GM08714 (cell line): ENCODE measurements around the gene NPR3.
A peak's percentile ranks its signal among the peaks of the same experiment; 100 is the strongest.

Source experiments
- H3K4me3 ChIP-seq: fragments of 200-500 bp; sonication (Bioruptor generic); 2 replicates; pipeline ENCODE4 v1.5.1; 2014; ENCODE audit warnings: mild to moderate bottlenecking, low read length, inconsistent platforms
- ZNF274 ChIP-seq: IDR thresholded peaks from 2 replicates; pipeline ENCODE4 v1.6.1; 2012; ENCODE audit warnings: mild to moderate bottlenecking, low read depth, low read length

Gene NPR3, protein sequence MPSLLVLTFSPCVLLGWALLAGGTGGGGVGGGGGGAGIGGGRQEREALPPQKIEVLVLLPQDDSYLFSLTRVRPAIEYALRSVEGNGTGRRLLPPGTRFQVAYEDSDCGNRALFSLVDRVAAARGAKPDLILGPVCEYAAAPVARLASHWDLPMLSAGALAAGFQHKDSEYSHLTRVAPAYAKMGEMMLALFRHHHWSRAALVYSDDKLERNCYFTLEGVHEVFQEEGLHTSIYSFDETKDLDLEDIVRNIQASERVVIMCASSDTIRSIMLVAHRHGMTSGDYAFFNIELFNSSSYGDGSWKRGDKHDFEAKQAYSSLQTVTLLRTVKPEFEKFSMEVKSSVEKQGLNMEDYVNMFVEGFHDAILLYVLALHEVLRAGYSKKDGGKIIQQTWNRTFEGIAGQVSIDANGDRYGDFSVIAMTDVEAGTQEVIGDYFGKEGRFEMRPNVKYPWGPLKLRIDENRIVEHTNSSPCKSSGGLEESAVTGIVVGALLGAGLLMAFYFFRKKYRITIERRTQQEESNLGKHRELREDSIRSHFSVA

DNA sequence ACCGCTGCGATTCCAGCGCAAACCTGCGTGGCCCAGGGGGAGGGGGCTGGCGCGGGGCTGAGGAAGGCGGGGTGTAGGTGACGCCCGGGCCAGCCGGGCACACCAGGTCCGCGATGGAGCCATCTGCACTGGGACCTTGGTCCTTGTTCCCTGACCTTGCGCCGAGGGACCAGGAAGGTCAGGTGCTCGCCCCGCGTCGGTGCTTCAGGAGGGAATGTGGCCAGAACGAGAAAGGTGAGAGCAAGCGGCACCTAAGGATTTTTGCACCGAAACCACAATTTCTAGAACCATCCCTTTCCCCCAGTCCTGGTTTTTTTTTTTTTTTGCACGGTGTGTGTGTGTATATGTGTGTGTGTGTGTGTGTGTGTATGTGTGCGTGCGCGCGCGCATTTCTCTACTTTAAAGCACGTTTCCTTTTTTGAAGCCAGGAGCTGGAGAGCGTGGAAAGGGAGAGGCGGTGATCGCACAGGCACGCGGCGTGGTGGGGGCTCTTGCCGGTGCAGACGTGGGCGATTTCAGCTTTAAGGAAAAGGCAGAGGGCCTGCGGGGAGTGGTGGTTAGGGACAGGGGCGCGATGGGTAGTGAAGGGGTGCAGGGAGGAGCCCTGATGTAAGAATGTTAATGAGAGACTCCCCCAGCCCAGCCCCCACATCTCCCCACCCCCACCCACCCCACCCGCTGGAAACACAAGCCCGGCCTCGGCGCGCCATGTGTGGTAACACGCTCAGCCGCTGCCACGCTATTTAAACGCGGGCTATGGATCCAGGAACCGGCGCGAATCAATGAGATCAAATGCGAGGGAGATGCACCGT is at the start of gene NPR3:
Gene NPR3 (plus strand): TSS at position 772 of the 812 bp plus-strand sequence. CDS start 456 bp downstream, outside the sequence.
- no peak for TF ChIP-seq ZNF274

DNA sequence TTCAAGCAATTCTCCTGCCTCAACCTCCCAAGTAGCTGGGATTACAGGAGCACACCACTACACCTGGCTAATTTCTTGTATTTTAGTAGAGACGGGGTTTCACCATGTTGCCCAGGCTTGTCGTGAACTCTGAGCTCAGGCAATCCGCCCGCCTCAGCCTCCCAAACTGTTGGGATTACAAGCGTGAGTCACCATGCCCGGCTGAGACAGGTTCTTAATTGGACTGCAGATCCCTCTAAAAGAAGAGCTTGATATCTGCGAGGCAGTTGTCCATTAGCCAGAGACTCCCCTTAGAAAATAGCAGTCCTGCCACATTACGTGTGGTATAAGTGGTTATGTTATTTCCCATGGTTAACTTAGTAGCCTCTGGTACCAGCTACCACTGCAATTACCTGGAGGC is 46.6 kb upstream of the NPR3 start:
- no peak overlapping the region for H3K4me3 ChIP-seq
- TF ChIP-seq ZNF274 = no peak

More for the DNA sequence above, at the start of gene NPR3:
- peak within 1 kb of the TSS; percentile 63 for H3K4me3 ChIP-seq

DNA sequence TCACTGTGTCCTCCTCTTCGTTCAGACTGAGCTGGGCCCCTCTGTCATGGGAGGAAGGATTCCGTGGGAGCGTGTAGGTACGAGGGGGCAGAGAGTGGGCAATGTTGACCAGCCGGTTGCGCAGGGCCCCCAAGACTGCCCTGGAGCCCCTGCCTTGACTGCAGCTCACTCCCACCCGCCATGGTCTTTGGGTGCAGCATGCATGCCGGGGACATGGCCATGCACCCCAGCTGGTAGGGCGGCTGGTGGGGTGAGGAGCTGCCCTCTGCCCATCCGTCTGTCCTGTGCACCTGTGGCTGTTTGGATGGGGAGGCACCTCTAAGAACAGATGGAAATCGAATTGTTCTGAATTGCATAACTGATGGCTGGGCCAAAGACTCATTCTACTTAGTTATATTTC is 42.6 kb upstream of the NPR3 start:
- no peak for TF ChIP-seq ZNF274
- no peak overlapping the region for H3K4me3 ChIP-seq

DNA sequence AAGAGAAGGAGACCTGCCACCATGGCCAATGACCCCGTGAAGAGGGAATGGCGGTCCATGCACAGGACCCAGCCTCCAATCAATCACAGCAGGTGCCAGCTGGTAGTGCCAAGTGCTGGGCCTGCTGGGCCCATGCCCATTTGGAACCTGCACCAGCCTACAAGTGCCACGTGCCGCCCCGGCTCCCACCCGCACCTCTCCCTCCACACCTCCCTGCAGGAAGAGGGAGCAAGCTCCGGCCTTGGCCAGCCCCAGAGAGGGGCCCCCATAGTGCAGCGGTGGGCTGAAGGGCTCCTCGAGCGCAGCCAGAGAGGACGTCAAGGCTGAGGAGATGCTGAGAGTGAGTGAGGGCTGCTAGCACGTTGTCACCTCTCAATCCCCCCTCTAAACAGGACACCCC is 37.8 kb upstream of the NPR3 start:
- TF ChIP-seq ZNF274 = no peak
- H3K4me3 ChIP-seq = no peak overlapping the region

DNA sequence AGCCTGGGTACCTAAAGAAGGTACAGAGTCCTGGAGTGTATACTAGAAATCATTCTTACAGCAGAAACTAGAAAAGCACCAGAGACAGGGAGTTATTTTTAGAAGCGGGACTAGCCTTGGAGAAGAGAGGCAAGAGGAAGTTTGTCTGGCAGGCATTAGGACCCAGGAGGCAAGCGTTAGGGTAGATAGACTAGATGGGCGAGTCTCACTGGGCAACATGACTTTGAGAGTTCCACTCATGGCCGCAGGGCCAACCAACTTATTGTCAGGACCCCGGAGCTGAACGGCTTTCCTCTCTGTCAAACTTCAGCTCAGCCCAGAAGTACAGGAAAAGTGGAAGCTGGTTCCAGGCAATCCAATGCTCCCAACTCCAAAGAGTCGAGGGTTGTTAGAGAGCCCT is 34.1 kb upstream of the NPR3 start:
- TF ChIP-seq ZNF274 = no peak
- no peak overlapping the region for H3K4me3 ChIP-seq

DNA sequence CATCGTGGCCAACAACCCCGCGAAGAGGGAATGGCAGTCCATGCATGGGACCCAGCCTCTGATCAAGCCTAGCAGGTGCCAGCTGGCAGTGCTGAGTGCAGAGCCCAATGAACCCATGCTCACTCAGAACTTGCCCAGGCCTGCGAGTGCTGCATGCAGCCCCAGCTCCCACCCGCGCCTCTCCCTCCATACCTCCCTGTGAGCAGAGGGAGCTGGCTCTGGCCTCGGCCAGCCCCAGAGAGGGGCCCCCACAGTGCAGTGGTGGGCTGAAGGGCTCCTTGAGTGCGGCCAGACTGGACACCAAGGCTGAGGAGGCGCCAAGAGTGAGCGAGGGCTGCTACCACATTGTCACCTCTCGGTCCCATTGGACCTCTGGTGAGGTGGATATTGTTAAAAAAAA is 32.6 kb upstream of the NPR3 start:
- no peak overlapping the region for H3K4me3 ChIP-seq
- TF ChIP-seq ZNF274 = no peak

DNA sequence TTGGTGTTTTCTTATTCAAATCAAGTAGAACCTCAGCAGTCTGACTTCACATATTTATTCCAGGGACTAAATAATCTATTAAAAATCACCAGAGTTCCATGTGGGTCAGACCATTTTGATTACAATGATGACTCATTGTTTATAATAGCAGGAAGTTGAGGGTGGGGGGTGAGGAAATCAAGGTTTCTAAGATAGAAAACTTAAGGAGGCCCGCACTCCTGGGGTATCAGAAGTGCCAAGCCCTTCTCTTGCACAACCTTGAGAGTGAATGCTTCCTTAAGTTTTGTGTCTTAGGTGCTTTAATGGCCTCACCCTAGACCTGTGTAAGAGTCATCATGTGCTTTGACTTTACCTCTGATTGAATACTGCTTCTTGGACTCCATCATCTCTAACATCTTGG is 31.9 kb upstream of the NPR3 start:
- H3K4me3 ChIP-seq = no peak overlapping the region
- TF ChIP-seq ZNF274 = no peak

DNA sequence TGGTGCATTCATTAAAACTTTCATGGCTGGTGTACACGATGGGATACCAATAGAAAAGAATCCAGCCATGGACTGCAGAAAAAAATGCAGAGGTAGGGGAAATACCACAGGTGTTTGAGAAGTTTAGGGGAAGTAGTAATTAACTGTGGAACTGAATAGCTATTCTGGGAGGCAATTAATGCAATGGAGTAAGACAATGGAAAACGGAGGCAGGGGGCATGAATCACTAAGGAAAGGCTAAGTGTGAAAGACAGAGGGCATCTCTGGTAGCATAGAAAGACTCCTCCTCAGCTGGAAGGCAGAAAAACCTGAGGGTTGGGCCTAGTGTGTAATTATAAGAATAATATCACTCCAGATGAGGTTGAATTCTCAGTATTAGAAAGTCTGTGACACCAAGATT is 30.9 kb upstream of the NPR3 start:
- no peak overlapping the region for H3K4me3 ChIP-seq
- TF ChIP-seq ZNF274 = no peak

DNA sequence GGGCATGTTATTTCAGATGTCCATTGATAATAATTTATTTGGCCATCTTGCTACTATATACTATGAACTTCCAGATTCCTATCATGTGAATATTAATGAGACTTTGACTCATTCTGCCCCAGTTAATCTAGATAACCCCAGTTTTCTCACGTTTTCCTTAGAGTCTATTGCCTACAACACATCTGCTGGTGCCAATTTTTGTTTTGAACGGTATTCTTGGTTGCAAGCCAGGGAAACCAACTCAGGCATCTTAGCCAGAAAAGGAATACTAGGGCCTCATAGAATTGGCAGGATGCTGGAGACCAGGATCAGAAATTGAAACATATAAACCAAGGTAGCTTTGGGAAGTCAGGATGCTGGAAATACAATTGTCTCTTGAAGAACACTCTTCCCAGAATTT is 28.0 kb upstream of the NPR3 start:
- no peak for TF ChIP-seq ZNF274

DNA sequence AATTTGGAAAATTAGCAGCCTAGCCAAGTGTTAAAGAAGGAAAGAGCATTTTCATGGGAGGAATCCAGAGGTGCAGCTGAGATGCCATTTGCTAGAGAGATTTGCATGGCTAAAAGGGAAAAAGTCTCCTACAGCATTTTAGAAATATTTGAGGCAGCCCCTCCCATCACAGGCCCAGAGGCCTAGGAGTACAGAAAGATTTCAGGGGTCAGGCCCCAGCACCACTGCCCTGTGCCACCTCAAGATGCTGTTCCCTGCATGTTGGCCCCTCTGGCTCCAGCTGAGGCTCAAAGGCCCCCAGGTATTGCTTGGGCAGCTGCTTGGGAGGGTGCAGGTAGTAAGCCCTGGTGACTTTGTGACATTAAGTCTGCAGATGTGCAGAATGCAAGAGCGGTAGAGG is 26.9 kb upstream of the NPR3 start:
- no peak overlapping the region for H3K4me3 ChIP-seq
- TF ChIP-seq ZNF274 = no peak

More for the DNA sequence above, 28.0 kb upstream of the NPR3 start:
- H3K4me3 ChIP-seq = no peak overlapping the region

DNA sequence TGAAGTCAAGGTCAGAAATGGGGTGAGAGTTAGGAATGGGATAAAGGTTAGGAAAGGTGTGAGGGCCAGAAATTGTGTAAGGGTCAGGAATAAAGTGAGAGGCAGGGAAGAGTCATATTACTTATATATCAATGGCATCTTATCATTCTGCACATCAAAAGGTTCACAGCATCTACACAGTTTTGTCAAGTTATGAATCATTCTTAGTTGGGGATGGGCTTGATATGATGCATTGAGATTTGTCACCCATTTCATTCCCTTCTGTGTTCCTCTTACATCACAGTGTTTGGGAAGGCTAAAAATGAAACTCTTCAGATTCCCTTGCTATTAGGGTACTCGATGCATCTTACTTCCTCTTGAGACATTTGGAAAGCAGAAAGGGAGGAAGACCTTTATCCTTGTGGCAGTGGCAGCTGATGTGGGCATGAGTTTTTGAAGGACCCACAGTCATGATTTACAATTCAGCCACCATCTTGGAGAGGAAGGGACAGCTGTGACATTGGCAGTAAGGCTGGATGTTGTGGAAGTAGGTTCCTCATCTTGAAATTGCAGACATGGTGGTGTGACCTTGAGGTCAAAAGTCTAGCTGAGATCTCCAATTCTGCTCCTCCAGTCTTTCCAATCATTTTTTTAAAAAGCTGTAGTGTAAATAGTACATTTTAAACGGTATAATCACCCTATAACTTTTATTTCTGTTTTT is 24.2 kb upstream of the NPR3 start:
- no peak overlapping the region for H3K4me3 ChIP-seq
- no peak for TF ChIP-seq ZNF274

DNA sequence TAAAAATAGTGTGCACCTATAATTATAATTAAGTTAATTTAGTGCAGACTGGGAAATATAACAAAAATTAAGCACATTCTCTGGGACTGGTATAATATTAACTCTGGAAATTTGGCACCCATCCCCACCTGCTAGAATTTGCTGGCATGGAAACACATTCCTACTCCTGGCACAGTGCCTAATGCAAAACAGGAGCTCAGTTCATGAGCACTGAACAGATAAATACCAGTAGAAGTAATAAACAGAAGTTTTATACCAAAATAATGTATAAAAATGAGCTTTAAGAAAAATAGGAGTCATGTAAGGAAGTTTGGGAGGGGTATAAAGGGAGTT is 23.7 kb upstream of the NPR3 start:
- H3K4me3 ChIP-seq = no peak overlapping the region
- TF ChIP-seq ZNF274 = no peak

DNA sequence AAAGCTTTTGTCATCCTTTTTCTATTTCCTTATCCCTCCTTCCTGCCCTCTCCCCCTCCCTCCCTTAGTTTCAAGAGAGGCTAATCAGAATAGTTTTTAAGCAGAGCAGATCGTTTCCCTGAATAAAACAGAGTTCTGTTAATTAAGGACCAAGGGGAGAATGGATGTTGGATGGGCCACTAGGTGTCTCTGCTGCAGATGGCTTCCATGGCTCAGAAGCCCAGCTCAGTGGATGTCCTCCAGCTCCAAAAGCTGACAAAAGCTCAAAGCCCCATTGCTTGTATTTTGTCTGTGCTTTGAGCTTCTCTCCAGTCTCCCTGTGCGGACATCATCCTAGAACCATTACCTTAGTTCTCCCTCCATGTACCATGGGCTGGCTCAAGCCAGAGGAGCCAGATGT is 21.0 kb upstream of the NPR3 start:
- no peak for TF ChIP-seq ZNF274
- no peak overlapping the region for H3K4me3 ChIP-seq

DNA sequence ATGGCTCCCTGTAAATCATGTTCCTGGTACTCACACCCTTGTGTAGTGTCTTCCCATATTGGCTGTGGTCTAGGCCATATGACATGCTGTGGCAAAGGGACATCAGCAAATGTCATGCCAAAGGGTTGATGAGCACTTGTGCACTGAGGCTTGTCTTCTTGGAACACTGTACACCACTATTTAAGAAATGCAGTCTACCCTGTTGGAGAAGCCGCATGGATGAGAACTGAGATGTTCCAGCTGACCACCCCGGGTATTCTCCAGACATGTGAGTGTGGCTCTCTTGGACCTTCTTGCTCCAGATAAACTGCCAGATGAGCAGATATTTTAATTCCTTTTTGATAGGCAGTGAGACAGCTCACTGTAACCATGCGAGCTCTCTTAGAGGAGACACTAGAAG is 20.5 kb upstream of the NPR3 start:
- no peak overlapping the region for H3K4me3 ChIP-seq
- no peak for TF ChIP-seq ZNF274

DNA sequence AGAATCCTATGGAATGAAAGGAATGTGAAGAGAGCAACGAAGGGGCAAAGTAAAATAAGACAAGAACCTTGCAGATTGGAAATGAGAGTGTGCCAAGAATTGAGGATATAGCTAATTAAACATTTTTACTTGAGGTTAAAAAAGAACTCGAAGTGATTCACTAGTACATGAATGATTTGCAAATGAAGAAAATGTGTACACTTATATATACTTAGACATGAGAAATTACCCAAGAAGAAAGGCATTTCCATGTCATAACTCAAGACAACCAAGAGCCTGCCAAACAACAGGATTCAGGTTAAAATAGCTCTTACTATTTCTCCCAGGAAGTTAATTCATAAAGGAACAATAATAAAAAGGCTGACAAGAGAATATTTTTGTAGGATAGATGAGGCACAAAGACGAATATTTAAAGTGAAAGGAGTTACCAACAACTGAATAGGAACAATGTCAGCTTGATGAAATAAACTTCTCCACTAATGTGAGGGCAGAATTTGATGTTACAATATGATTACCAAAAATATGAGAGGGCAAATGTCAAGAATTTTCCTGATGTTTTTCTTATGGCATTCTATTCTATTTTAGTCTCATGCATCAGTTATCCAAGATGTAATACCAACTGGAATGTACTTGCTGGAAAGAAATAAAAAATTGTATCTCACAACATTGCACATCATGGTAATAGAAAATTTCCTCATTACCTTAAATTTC is 18.9 kb upstream of the NPR3 start:
- no peak for TF ChIP-seq ZNF274

More for the DNA sequence above, 18.9 kb upstream of the NPR3 start:
- no peak overlapping the region for H3K4me3 ChIP-seq
